OCI-LY3 (cell line): Measurements from ENCODE around the gene PSEN1.
A peak's percentile ranks its signal among the peaks of the same experiment; 100 is the strongest.

ENCODE experiments used
- H2AFZ ChIP-seq: fragments of 200-600, 300-600 bp; shearing (Covaris generic); 2 replicates; pipeline ENCODE4 v1.6.0; 2014; ENCODE audit warnings: antibody characterized with exemption, low read depth, low read length
- H3K27ac ChIP-seq: fragments of 200-600, 300-600 bp; sonication (generic); 2 replicates; pipeline ENCODE4 v1.5.1; 2014; ENCODE audit warnings: mild to moderate bottlenecking, low read length, moderate library complexity, mixed read lengths
- H3K27me3 ChIP-seq: fragments of 200-600, 300-600 bp; sonication (generic); 2 replicates; pipeline ENCODE4 v1.6.1; 2014; ENCODE audit warnings: low read depth, low read length, mixed read lengths
- H3K36me3 ChIP-seq: fragments of 200-600, 300-600 bp; sonication (generic); replicated peaks from 2 replicates; pipeline ENCODE3; 2014; ENCODE audit warnings: low read depth, low read length, mixed read lengths
- H3K4me1 ChIP-seq: fragments of 300-600, 200-600 bp; sonication (generic); 2 replicates; pipeline ENCODE4 v1.6.1; 2014; ENCODE audit warnings: low read length, mixed read lengths
- H3K4me2 ChIP-seq: fragments of 200-600, 300-600 bp; sonication (generic); 2 replicates; pipeline ENCODE4 v1.6.1; 2014; ENCODE audit warnings: low read length, mixed read lengths
- H3K4me3 ChIP-seq: fragments of 300-600, 200-600 bp; sonication (generic); 2 replicates; pipeline ENCODE4 v1.5.1; 2014; ENCODE audit warnings: antibody characterized with exemption, mild to moderate bottlenecking, low read length, moderate library complexity
- H3K79me2 ChIP-seq: fragments of 300-600, 200-600 bp; shearing (Covaris generic); 2 replicates; pipeline ENCODE4 v1.6.1; 2014; ENCODE audit warnings: mild to moderate bottlenecking, low read length, mixed read lengths
- H3K9ac ChIP-seq: fragments of 300-600, 200-600 bp; shearing (Covaris generic); 2 replicates; pipeline ENCODE4 v1.6.0; 2014; ENCODE audit warnings: mild to moderate bottlenecking, low read length, moderate library complexity
- H3K9me3 ChIP-seq: fragments of 200-600, 300-600 bp; shearing (Covaris generic); 2 replicates; pipeline ENCODE4 v1.6.1; 2014; ENCODE audit warnings: low read length, mixed read lengths; ENCODE audit not compliant: insufficient read depth
- H4K20me1 ChIP-seq: fragments of 200-600, 300-600 bp; sonication (generic); 2 replicates; pipeline ENCODE4 v1.6.1; 2016; ENCODE audit warnings: low read length, mixed read lengths; ENCODE audit not compliant: insufficient read depth
- CTCF ChIP-seq: fragments of 200-600, 300-600 bp; sonication (generic); IDR thresholded peaks from 2 replicates; pipeline ENCODE4 v1.5.1; 2014; ENCODE audit warnings: antibody characterized with exemption, low read length, low read depth
- EZH2phosphoT487 ChIP-seq: fragments of 200-600 bp; shearing (Covaris generic); IDR thresholded peaks from 2 replicates; pipeline ENCODE4 v1.6.1; 2018; ENCODE audit warnings: antibody characterized with exemption, mixed run types, low read depth

The PSEN1 gene

GRCh38 chr14:73243748-73244147, 107.4 kb downstream of the PSEN1 start:
- no peak overlapping the region for H3K9ac ChIP-seq
- H3K9me3 ChIP-seq = no peaks in the 10 kb centered on the region
- no peaks in the 10 kb centered on the region for H4K20me1 ChIP-seq
- H3K36me3 ChIP-seq = no peaks in the 10 kb centered on the region
- H3K4me1 ChIP-seq = peaks cover 56% of the 10 kb centered on the region
- no peak overlapping the region for H2AFZ ChIP-seq
- H3K4me2 ChIP-seq = no peak overlapping the region
- H3K27ac ChIP-seq = no peak overlapping the region
- H3K4me3 ChIP-seq = no peak overlapping the region
- H3K79me2 ChIP-seq = no peaks in the 10 kb centered on the region
- H3K27me3 ChIP-seq = peaks cover 28% of the 10 kb centered on the region
- TF ChIP-seq CTCF (no peak), EZH2phosphoT487 (no peak)

- H3K79me2 ChIP-seq = no peaks in the 10 kb centered on the region
- H3K9ac ChIP-seq = no peak overlapping the region
- H3K4me2 ChIP-seq = no peak overlapping the region
- no peaks in the 10 kb centered on the region for H3K36me3 ChIP-seq
- TF ChIP-seq EZH2phosphoT487 = no peak
- no peak for TF ChIP-seq CTCF
- peaks cover 19% of the 10 kb centered on the region for H3K27me3 ChIP-seq
- H3K4me3 ChIP-seq = no peak overlapping the region
- no peak overlapping the region for H3K27ac ChIP-seq
- no peak overlapping the region for H2AFZ ChIP-seq
- H3K4me1 ChIP-seq = peaks cover 58% of the 10 kb centered on the region
- no peaks in the 10 kb centered on the region for H3K9me3 ChIP-seq
- H4K20me1 ChIP-seq = no peaks in the 10 kb centered on the region
Measured at GRCh38 chr14:73244541-73245290, 108.4 kb downstream of the PSEN1 start.

- Histone ChIP-seq H2AFZ (peak overlapping the region; percentile 0; the same call in 1 of the 2 replicates), H4K20me1 (no peaks in the 10 kb centered on the region), H3K9ac (peak overlapping the region; percentile 52), H3K4me1 (peaks cover 55% of the 10 kb centered on the region), H3K36me3 (no peaks in the 10 kb centered on the region), H3K9me3 (no peaks in the 10 kb centered on the region), H3K27ac (no peak overlapping the region), H3K4me3 (peak overlapping the region; percentile 76), H3K4me2 (peak overlapping the region; percentile 98), H3K27me3 (peaks cover 15% of the 10 kb centered on the region), H3K79me2 (no peaks in the 10 kb centered on the region)
- no peak for TF ChIP-seq CTCF
Measured at GRCh38 chr14:73245480-73246325, 109.4 kb downstream of the PSEN1 start.

GRCh38 chr14:73246387-73247150, 110.3 kb downstream of the PSEN1 start:
- peaks cover 47% of the 10 kb centered on the region for H3K4me1 ChIP-seq

More at GRCh38 chr14:73246387-73247150, 110.3 kb downstream of the PSEN1 start:
- H3K9ac ChIP-seq = peak overlapping the region; percentile 52
- no peaks in the 10 kb centered on the region for H3K36me3 ChIP-seq
- H3K9me3 ChIP-seq = no peaks in the 10 kb centered on the region
- peaks cover 15% of the 10 kb centered on the region for H3K27me3 ChIP-seq
- H2AFZ ChIP-seq = peak overlapping the region; percentile 83
- TF ChIP-seq EZH2phosphoT487 (no peak), CTCF (no peak)
- no peaks in the 10 kb centered on the region for H3K79me2 ChIP-seq
- peak overlapping the region; percentile 98 for H3K4me2 ChIP-seq
- no peaks in the 10 kb centered on the region for H4K20me1 ChIP-seq
- H3K27ac ChIP-seq = no peak overlapping the region
- H3K4me3 ChIP-seq = peak overlapping the region; percentile 76
